ENCODE data around the gene PDE6B.
"Not testable (repeated sequence)": the region's sequence is repeated elsewhere in the genome, so short reads cannot be mapped to it uniquely, and the experiment has no call there.

The PDE6B gene

DNA sequence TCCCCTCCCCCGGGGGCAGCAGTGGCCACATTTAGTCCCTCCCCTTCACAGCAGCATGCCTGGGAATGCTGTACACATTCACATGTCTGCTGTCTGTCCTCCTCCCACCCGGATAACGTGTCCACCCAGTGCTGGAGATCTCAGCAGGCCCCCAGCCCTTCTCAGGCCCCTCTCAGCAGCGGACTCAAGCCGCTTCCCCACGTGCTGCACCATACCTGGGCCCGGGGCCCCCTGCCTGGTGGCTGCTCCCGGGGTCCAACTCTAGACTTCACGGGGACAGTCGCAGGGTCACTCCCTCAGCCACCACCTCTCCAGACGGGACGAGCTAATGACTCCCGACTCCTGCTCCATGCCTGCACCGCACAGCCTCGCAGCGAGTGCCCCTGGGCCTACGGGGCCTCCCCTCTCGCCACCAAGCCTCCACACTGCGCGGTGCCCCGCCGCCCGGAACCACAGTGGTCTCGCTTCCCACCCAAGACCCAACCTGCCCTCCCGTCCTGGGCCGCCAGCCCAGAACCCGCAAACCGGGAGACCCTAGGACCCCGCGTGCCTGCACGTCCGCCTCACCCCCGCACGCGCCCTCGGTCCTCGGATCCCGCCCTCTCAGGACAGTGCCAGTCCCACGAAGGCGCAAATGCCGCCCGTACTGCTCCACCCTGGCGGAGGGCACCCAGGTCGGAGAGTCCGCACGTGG, 79.0 kb downstream of the PDE6B start:
- DNase-seq (ENCODE audit: low spot score): no peak

GRCh38 chr4:704971-705277, 79.6 kb downstream of the PDE6B start:
- no peak for DNase-seq (ENCODE audit: low spot score)

- DNase-seq (ENCODE audit: low spot score): peak; percentile 100
Measured at GRCh38 chr4:705278-706082, 80.1 kb downstream of the PDE6B start, which contains the start of gene PCGF3. Gene PCGF3, plus strand, starts transcription at chr4:705832. Its CDS starts 27,849 bp downstream, at chr4:733681.

DNA sequence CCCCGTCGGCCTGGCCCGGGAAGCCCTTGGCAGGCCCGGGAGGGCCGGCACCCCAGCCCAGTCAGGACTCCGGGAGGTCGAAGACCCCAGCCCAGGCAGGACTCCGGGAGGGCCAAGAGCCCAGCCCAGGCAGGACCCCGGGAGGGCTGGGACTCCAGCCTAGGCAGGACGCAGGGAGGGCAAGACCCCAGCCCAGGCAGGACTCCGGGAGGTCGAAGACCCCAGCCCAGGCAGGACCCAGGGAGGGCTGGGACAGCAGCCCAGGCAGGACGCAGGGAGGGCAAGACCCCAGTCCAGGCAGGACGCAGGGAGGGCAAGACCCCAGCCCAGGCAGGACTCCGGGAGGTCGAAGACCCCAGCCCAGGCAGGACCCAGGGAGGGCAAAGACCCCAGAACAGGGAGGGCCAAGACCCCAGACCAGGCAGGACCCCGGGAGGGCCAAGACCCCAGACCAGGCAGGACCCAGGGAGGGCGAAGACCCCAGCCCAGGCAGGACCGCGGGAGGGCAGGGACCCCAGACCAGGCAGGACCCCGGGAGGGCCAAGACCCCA, 80.8 kb downstream of the PDE6B start:
- not testable (repeated sequence) for DNase-seq (ENCODE audit: low spot score)

- no peak for DNase-seq (ENCODE audit: low spot score)
Measured at GRCh38 chr4:706834-707598, 81.6 kb downstream of the PDE6B start.

- no peak for DNase-seq (ENCODE audit: low spot score)
Measured at GRCh38 chr4:707929-708630, 82.7 kb downstream of the PDE6B start.

GRCh38 chr4:708631-708933, 83.2 kb downstream of the PDE6B start:
- DNase-seq (ENCODE audit: low spot score): no peak

- DNase-seq (ENCODE audit: low spot score): no peak
Measured at GRCh38 chr4:709348-709747, 84.0 kb downstream of the PDE6B start.

DNA sequence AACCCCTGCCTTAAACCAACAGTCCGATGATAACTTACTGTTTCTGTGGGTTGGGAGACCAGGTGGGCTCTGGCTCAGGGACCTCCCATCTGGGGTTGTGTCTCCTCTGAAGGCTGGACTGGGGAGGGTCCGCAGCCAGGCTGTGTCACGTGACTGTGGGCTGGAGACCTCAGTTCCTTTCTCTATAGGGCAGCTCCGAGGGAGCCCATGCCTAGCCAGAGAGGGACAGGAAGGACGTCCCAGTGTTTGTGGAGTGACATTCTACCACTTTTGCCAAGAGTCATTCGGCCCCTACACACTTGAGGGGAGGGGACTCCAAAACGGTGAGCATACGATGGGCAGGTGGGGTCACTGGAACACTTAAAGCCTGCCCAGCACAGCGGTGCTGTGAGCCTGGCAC, 84.7 kb downstream of the PDE6B start:
- no peak for DNase-seq (ENCODE audit: low spot score)

- DNase-seq (ENCODE audit: low spot score): no peak
Measured at GRCh38 chr4:710916-711315, 85.5 kb downstream of the PDE6B start.

- no peak for DNase-seq (ENCODE audit: low spot score)
Measured at GRCh38 chr4:712093-712492, 86.7 kb downstream of the PDE6B start.

DNA sequence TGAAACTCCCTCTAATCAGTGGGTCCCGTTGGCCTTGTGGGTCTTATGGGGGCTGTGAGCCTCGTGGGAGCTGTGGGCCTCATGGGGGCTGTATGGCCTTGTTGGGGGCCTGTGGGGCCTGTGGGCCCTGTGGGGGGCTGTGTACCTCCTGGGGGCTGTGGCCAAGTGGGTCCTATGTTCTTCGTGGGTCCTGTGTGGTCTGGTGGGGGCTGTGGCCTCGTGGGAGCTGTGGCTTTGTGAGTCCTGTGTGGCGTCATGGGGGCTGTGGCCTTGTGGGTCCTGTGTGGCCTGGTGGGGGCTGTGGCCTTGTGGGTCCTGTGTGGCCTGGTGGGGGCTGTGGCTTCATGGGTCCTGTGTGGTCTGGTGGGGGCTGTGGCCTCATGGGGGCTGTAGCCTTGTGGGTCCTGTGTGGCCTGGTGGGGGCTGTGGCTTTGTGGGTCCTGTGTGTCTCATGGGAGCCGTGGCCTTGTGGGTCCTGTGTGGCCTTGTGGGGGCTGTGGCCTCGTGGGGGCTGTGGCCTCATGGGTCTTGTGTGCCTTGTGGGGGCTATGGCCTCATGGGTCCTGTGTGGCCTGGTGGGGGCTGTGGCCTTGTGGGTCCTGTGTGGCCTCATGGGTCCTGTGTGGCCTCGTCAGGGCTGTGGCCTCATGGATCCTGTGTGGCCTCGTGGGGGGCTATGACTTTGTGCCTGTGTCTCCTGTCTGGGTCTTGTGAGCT, 87.7 kb downstream of the PDE6B start:
- DNase-seq (ENCODE audit: low spot score): no peak

DNA sequence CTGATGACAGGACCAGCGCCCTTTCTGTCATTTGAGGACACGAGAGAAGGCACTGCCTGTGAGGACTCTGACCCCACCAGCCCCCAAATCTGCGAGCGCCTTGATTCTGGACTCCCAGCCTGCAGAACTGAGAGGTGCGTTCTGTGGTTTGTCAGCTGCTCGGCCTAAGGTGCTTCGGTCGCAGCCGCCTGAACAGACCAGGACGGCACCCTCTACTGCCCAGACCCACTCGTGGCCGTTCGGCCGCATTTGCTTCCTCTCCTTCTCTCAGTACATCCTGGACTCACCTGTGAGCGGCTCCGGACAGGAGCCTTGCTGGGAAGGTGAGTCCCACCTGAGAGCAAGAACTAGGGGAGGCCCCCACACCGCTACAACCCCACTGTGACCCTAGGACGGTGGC, 88.7 kb downstream of the PDE6B start:
- DNase-seq (ENCODE audit: low spot score): no peak

GRCh38 chr4:717601-718320, 92.4 kb downstream of the PDE6B start:
- no peak for DNase-seq (ENCODE audit: low spot score)

DNA sequence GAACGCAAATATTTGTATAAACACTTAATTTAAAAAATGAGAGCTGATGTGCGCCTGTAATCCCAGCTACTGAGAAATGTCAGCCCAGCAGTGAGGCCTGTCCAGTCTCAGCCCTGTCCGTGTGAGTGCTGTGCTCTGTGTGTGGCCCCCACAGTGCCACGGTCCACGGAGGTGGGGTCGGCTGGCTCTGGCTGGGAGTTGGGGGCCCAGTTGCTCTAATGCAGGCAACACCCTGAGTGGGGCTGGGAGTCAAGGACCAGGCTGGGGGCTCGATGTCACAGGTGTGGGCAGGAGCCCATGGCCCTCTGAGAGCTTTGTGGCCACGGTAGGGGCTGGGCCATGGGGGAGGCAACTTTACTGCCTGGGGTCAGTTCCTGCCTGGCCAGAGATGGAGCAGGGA, 93.1 kb downstream of the PDE6B start:
- DNase-seq (ENCODE audit: low spot score): no peak
